Stimulated activated CD4-positive, alpha-beta T cell treated with anti-CD3 and anti-CD28 coated beads, Interleukin-1b, Interleukin-23, amount 100 ng/mL, for 1 hour (primary cell): ENCODE data around the gene PTRH1.

Experiments used
- DNase-seq, 2 donors: peaks; one replicate each; pipeline ENCODE4 v3.0.0-alpha.2; 2020; ENCODE audit warnings: low read depth in 2 of 2

Gene PTRH1

GRCh38 chr9:127697575-127697974 is 17.9 kb downstream of the PTRH1 start:
- no peak for DNase-seq

- DNase-seq = no peak
These were observed 20.4 kb downstream of the PTRH1 start for GRCh38 chr9:127694890-127695720.

DNA sequence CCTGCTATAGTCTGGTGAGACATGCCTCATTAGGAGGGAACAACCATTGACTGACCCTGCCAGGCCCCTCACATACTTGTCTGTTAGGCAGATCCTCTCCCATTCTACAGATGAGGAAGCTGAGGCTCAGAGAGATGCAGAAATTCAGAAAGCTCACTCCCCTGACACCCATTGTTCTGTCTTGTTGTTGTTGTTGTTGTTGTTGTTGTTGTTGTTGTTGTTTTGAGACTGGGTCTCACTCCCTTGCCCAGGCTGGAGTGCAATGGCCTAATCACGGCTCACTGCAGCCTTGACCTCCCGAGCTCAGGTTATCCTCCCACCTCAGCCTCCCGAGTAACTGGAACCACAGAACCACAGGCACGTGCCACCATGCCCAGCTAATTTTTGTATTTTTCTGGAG is 21.8 kb downstream of the PTRH1 start:
- DNase-seq = no peak

DNA sequence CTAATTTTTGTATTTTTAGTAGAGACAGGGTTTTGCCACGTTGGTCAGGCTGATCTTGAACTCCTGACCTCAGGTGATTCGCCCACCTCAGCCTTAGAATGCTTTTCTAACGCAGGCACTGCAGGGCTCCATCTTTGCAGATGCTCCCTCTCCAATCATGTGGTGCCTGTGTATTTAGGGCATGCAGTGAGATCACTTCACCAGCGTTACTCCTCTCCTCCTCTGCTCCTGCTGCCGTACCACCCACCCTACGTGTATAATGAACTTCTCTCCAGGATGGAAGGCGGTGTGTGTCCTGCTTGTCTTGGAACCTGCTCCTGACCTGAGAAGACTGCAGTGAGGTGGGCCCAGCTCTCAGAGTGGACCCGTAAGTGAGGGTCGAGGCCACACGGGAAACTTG is 22.3 kb downstream of the PTRH1 start:
- DNase-seq = no peak

GRCh38 chr9:127692071-127692470 is 23.4 kb downstream of the PTRH1 start:
- DNase-seq = no peak

DNA sequence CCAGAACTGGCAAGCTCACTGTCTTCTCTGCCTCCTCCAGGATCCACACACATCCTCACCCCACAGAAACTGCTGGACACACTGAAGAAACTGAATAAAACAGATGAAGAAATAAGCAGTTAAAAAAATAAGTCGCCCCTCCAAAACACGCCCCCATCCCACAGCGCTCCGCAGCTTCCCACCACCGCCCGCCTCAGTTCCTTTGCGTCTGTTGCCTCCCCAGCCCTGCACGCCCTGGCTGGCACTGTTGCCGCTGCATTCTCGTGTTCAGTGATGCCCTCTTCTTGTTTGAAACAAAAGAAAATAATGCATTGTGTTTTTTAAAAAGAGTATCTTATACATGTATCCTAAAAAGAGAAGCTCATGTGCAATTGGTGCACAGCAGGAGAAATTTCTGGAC is 24.7 kb downstream of the PTRH1 start:
- DNase-seq = no peak

- no peak for DNase-seq
These were observed 26.0 kb downstream of the PTRH1 start for GRCh38 chr9:127689329-127690000.

DNA sequence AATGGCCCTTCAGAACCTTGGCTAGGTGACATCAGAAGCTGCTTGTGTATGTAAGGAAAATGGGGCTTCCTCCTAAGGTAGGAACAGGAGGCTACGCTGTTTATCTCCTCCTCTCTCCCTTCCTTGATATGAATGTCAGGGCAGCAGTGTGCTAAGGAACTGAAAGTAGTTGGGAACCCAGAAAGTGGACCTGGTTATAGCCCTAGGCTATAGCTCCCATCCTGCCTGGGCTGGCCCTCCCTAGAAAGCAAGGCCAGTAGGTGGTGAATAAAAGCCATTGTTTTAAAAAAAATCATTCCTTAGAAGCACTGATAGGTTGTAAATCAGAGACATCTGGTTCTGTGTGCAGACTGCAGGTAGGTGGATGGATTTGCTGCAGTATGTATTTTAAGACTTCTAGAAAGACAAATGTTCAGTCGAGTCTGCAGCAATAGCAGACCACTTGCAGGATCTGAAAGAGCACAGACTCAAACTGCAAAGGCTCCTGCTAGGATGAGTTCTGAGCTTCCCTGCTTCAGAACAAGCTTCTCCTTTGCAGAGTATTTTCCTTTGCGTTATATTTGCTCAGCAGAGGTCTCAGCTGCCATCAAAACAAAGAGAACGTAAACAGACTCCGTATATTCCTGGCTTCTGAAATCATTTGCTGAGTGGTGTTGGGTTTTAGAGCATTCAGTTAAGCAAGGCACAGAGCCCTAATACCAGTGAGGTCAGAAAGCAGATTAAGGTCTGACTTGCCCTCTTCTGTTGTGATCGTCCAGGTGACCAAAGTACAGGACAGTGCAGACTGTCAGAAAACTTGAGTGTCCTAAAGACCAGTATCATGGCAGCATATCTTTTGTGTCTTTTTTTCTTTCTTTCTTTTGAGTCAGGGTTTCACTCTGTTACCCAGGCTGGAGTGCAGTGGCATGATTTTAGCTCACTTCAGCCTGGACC is 28.7 kb downstream of the PTRH1 start:
- DNase-seq = no peak

GRCh38 chr9:127684576-127684975 is 30.9 kb downstream of the PTRH1 start:
- DNase-seq = no peak

DNA sequence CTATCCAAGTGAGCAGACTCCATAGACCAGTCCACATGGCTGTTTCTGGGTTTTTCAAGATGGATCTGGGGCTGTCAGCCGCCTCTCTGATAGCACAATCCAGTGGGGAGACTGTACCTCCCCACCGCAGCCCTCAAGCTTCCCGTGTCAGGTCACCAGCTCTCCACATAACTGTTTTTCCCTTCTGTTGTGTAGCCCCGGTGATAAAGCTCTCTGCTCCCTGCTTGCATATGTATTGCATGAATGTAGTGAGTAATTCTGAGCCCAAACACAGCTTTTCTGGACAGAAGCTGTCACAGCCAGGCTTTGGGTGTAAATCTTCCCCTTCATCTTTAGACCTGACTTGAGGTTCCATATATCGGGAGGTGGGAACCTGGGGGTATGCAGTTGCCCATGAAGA is 31.7 kb downstream of the PTRH1 start:
- no peak for DNase-seq

DNA sequence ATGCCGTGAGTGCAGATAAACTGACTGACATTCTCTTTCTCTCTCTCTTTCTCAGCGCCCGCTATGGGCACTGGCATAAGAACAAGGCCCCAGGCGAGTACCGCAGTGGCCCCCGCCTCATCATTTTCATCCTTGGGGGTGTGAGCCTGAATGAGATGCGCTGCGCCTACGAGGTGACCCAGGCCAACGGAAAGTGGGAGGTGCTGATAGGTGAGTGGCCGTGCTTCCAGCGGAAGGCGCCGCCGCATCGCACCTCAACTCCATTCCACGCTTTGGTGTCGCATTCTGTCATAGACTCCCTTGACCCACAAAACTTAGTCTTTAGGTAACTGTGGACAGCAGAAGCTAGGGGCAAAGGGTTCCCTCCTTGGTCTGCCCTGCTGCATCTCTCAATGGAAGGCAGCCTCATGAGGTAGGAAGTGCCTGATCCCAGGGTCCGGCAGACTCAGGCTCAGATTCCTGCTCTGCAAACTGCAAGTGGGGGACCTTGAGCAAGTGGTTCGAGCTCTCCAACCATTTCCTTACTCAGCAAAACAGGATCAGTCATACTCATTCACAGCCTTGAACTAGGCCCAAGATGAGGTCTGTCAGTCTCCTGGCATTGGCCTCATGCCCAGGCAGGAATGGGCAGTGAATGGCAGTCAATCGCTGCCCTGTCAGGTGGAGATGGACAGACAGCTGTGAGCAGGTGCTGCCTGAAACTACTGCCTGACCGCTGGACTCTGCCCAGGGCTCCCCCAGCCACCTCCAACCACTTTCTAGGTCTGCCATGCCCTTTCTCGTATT is 32.9 kb downstream of the PTRH1 start:
- DNase-seq = no peak

- no peak for DNase-seq
These were observed 34.6 kb downstream of the PTRH1 start for GRCh38 chr9:127680846-127681245.

GRCh38 chr9:127680226-127680625 is 35.2 kb downstream of the PTRH1 start:
- DNase-seq = no peak

GRCh38 chr9:127679506-127679905 is 36.0 kb downstream of the PTRH1 start:
- no peak for DNase-seq

DNA sequence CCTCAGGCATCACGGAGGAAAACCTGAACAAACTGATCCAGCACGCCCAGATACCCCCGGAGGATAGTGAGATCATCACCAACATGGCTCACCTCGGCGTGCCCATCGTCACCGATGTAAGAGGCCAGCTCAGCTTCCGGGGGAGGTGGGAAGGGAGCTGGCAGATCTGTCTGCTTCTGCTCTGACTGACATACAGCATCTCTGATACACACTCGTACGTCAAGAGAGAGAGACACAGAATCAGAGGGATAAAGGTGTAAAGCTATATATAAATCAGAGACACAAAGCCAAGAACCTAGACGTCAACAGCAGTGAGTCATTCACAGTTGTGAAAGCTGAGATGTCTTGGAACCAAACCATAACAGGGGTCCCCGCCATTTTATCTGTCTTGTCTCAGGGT is 38.8 kb downstream of the PTRH1 start:
- DNase-seq = no peak

GRCh38 chr9:127673234-127673633 is 42.2 kb downstream of the PTRH1 start:
- no peak for DNase-seq

- no peak for DNase-seq
These were observed 47.6 kb downstream of the PTRH1 start for GRCh38 chr9:127667906-127668305.

DNA sequence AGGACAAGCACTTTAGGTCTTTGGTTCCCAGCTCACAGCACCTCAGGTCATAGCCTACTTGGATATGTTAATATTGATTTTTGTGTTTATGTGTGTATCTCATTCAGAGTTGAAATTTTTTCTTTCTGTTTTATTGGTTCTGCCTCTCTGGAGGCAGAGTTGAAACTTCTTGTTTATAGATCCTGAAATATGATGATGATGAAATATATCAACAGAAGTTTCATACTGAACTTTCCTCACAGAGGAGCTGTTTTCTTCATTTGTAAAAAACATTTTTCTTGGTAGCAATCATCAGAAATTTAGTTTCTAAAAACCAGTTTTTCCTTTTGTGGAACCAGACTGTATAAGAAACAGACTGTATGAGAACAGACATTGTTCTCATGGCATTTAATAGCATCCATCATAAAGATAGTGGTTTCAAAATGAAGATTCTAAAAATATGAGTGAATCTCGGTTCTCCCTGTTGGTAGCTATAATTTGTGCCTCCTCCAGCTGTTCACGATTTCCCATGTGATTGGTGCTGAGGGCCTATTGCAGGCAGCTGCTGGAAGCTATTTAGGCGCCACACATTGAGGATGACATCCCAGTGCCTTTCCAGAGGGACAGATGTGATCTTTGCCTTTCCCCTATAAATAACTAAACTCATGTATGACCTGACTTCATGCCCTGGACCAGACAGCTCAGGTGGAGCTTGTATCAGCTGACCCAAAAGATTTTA is 48.2 kb downstream of the PTRH1 start:
- DNase-seq = no peak

GRCh38 chr9:127664678-127665507 is 50.6 kb downstream of the PTRH1 start:
- no peak for DNase-seq

DNA sequence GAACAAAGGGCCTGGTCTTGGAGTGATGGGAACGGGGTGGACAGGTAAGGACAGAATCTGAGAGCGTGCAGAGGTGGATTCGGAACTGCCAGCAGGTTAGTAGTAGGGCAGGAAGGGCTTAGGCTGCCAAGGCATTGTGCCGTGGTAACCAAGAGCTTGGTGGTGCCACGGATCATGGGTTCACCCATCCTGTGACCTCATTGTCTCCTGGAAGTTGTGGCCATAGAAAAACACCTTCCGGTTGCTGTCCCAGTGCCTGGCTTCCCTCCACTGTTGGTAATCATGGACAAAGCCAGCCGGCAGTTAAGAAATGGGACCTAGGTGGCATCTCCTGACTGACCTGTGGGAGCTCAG is 51.2 kb downstream of the PTRH1 start:
- DNase-seq = no peak
